NCI-H2029 (cell line): ENCODE results near the gene TBC1D8.
A peak's percentile ranks its signal among the peaks of the same experiment; 100 is the strongest.

ENCODE experiments used
- DNase-seq: peaks from one replicate; lab custom pipeline; 2025; lab: John Stamatoyannopoulos, UW

TBC1D8 gene

GRCh38 chr2:101162561-101163330 is 11.6 kb upstream of the TBC1D8 start:
- DNase-seq = no peak

- DNase-seq = no peak
Observed at GRCh38 chr2:101161658-101162057, 10.5 kb upstream of the TBC1D8 start.

GRCh38 chr2:101160454-101160853 is 9.3 kb upstream of the TBC1D8 start:
- DNase-seq = no peak

- no peak for DNase-seq
Observed at GRCh38 chr2:101159526-101159925, 8.3 kb upstream of the TBC1D8 start.

- no peak for DNase-seq
Observed at GRCh38 chr2:101157272-101157671, 6.1 kb upstream of the TBC1D8 start.

GRCh38 chr2:101153787-101154186 is 2.6 kb upstream of the TBC1D8 start:
- DNase-seq = no peak

- DNase-seq = no peak
Observed at GRCh38 chr2:101153077-101153707, 2.0 kb upstream of the TBC1D8 start.

GRCh38 chr2:101152272-101153076 is 1.3 kb upstream of the TBC1D8 start:
- peak; percentile 40 for DNase-seq

GRCh38 chr2:101151859-101152271 is 683 bp upstream of the TBC1D8 start:
- DNase-seq = peak; percentile 5

- DNase-seq = no peak
Observed at GRCh38 chr2:101150306-101151145, 656 bp downstream of the TBC1D8 start.

GRCh38 chr2:101149241-101150192 is 1.7 kb downstream of the TBC1D8 start:
- DNase-seq = peak; percentile 28

GRCh38 chr2:101148777-101149176 is 2.4 kb downstream of the TBC1D8 start:
- no peak for DNase-seq

GRCh38 chr2:101147971-101148370 is 3.2 kb downstream of the TBC1D8 start:
- DNase-seq = no peak

- DNase-seq = no peak
Observed at GRCh38 chr2:101147062-101147461, 4.1 kb downstream of the TBC1D8 start.

- no peak for DNase-seq
Observed at GRCh38 chr2:101146535-101146934, 4.6 kb downstream of the TBC1D8 start.

- DNase-seq = no peak
Observed at GRCh38 chr2:101145406-101145805, 5.8 kb downstream of the TBC1D8 start.

GRCh38 chr2:101142163-101142562 is 9.0 kb downstream of the TBC1D8 start:
- DNase-seq = no peak

- DNase-seq = no peak
Observed at GRCh38 chr2:101140978-101141655, 10.1 kb downstream of the TBC1D8 start.

GRCh38 chr2:101140237-101140636 is 10.9 kb downstream of the TBC1D8 start:
- no peak for DNase-seq

- DNase-seq = no peak
Observed at GRCh38 chr2:101139495-101139894, 11.7 kb downstream of the TBC1D8 start.
